Ovary (tissue), 9 donors: ENCODE data around the gene DDN. TPM values are rescaled to one million over a fixed set of nuclear protein-coding genes. Genes with fewer than 3 reads are reported as not detected.

Experiments used
- DNase-seq, 5 donors: peaks; one replicate each; pipeline ENCODE4 v3.0.0-alpha.2; 2019 to 2020
- H3K27ac ChIP-seq, 2 donors: fragments of 200-600 bp; one replicate each; pipeline versions ENCODE4 v1.5.1 to v1.8.0; 2019 to 2022
- H3K27me3 ChIP-seq: fragments of 200-600 bp; one replicate; pipeline ENCODE4 v1.8.0; 2022
- H3K36me3 ChIP-seq: fragments of 200-600 bp; sonication (generic); one replicate; pipeline ENCODE4 v1.5.1; 2019
- H3K4me1 ChIP-seq: one replicate; pipeline ENCODE4 v1.8.1; 2013; ENCODE audit warnings: mild to moderate bottlenecking, moderate library complexity; ENCODE audit not compliant: insufficient read depth
- H3K4me3 ChIP-seq: fragments of 200-600 bp; sonication (generic); one replicate; pipeline ENCODE4 v1.5.1; 2017
- H3K9me3 ChIP-seq, 2 donors: fragments of 200-600 bp in 1 of 2; sonication (generic) in 1 of 2; one replicate each; pipeline versions ENCODE4 v1.5.1 to v1.8.1; 2013 to 2019; ENCODE audit warnings: mild to moderate bottlenecking in 1 of 2, moderate library complexity in 1 of 2
- EP300 ChIP-seq: sonication (generic); formaldehyde crosslinking; IDR thresholded peaks from one replicate; pipeline ENCODE4 v1.6.1; 2017; ENCODE audit warnings: antibody characterized with exemption
- POLR2A ChIP-seq: fragments of 450-650 bp; IDR thresholded peaks from one replicate; pipeline ENCODE4 v1.6.1; 2017; ENCODE audit warnings: antibody characterized with exemption, mild to moderate bottlenecking, moderate library complexity
- WGBS, 3 donors: extraction: QIAGEN DNeasy Blood & Tissue Kit in 1 of 3; methylation state at CpG; one replicate each; pipeline versions ENCODE4 v1.1.5 to v1.1.7; 2013 to 2017; 5-methylcytosine and 5-hydroxymethylcytosine counted together
- intact Hi-C, 4 donors: fragments of 100-400 bp; cut with DNase I; formaldehyde crosslinking; loops; one replicate each; pipeline versions ENCODE4 v1.11.0 to v1.15.1; 2022 to 2023
- polyA plus RNA-seq, 2 donors: library from polyadenylated mRNA; stranded (reverse); fragments of 200-250 nt in 1 of 2; fragments of 350-450 nt in 1 of 2; fragmentation: Illumina TruSeq in 1 of 2; extraction: RNeasy Lipid Tissue Mini Kit (QIAGEN cat#74804) in 1 of 2; gene quantifications; one replicate each; pipeline ENCODE4 v1.2.3, GENCODE V29; 2013 to 2014
- total RNA-seq, 7 donors: library from RNA; depleted of rRNA in 2 of 7; stranded (reverse); fragments of >200 nt in 2 of 7; fragmentation: NEBNext Ultra II Directional in 3 of 7; extraction: Animal tissue kit (Norgen Biotek cat#: 25700) in 3 of 7; gene quantifications; one replicate each; pipeline versions ENCODE4 v1.1.0 to v1.2.4, GENCODE V29; 2016 to 2023
- TF ChIP-seq, protein P1 (sequence below), 3 donors: fragments of 450-650 bp in 2 of 3; fragments of 200-600 bp in 1 of 3; IDR thresholded peaks; one replicate each; pipeline versions ENCODE4 v1.5.1 to v1.8.0; 2016 to 2022; ENCODE audit warnings: antibody characterized with exemption in 3 of 3, mild to moderate bottlenecking in 1 of 3
- donor health status: DM: no; HTN: no; CAD: no; lungs with moderate emphysema.
- donor health status: DM: no; HTN: no; CAD: no.
- donor health status: Bipolar disorder and iron deficiency.
- donor health status: DM: yes; HTN: yes; CAD: no.
- donor health status: DM: no; HTN: no; CAD: no.
- donor health status: DM: yes; HTN: yes; CAD: no.

DDN gene
- total and polyA plus RNA-seq, 9 donors: 0.04 to 0.28 (median 0.05) TPM; not detected in 6

DNA sequence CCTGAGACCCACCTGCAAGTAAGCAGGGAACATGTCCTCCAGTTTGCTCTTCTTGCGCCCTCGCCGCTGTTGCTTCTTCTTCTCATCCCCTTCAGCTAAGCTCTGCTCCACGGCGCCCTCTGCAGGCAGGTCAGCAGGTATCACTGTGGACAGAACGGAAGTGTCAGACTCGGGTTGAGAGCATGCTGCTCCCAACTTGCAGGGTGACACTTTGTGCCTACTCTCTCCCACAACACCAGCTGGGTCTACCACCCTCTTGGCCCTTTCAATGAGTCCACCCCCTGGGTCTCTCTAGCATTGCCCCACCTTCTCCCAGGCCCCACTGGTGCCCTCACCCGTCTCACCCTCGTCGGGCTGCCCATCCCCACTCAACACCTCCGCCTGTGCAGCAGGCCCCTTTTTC, 44.7 kb upstream of the DDN start:
- intact Hi-C loops: no loop called here
- H3K36me3 ChIP-seq: no peaks in the 10 kb centered on the region
- WGBS, 3 donors: 56 to 66% (median 63%) methylated on average over 11 of the region's 11 CpGs
- no peaks in the 10 kb centered on the region for H3K9me3 ChIP-seq
- TF ChIP-seq, protein P1, sequence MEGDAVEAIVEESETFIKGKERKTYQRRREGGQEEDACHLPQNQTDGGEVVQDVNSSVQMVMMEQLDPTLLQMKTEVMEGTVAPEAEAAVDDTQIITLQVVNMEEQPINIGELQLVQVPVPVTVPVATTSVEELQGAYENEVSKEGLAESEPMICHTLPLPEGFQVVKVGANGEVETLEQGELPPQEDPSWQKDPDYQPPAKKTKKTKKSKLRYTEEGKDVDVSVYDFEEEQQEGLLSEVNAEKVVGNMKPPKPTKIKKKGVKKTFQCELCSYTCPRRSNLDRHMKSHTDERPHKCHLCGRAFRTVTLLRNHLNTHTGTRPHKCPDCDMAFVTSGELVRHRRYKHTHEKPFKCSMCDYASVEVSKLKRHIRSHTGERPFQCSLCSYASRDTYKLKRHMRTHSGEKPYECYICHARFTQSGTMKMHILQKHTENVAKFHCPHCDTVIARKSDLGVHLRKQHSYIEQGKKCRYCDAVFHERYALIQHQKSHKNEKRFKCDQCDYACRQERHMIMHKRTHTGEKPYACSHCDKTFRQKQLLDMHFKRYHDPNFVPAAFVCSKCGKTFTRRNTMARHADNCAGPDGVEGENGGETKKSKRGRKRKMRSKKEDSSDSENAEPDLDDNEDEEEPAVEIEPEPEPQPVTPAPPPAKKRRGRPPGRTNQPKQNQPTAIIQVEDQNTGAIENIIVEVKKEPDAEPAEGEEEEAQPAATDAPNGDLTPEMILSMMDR (IDR thresholded peaks at IDR 0.05): no peak
- TF ChIP-seq EP300 (no peak), POLR2A (no peak)
- H3K4me3 ChIP-seq: no peak overlapping the region
- no peaks in the 10 kb centered on the region for H3K27me3 ChIP-seq
- DNase-seq: peak in 2 of 5 donors; percentile 67 to 69
- no peaks in the 10 kb centered on the region for H3K4me1 ChIP-seq
- no peak overlapping the region for H3K27ac ChIP-seq

DNA sequence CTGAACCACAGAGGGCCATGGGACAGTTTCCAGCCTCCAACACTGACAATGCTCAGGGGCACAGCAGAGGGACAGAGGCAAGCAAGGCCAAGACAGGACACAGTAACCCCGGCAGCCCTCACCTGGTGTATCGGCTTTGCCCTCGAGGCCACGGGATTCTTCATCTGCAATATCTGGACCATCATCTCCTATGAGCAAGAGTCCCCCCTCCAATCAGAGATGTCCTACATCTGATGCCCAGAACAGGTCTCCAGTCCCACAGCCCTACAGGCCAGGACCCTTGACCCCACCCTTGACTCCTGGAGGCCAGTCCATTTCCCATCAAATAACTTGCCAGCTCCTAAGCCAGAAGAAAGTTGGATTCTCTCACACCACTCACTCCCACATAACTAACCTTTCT, 44.1 kb upstream of the DDN start:
- Histone ChIP-seq H3K27ac (no peak overlapping the region), H3K4me1 (no peaks in the 10 kb centered on the region), H3K9me3 (no peaks in the 10 kb centered on the region), H3K27me3 (no peaks in the 10 kb centered on the region), H3K36me3 (no peaks in the 10 kb centered on the region), H3K4me3 (no peak overlapping the region)
- WGBS, 3 donors: 83 to 90% (median 85%) methylated on average over 4 of the region's 4 CpGs
- DNase-seq: no peak
- intact Hi-C loops: no loop called here
- TF ChIP-seq, protein P1 (IDR thresholded peaks at IDR 0.05): no peak
- no peak for TF ChIP-seq POLR2A
- TF ChIP-seq EP300: no peak

DNA sequence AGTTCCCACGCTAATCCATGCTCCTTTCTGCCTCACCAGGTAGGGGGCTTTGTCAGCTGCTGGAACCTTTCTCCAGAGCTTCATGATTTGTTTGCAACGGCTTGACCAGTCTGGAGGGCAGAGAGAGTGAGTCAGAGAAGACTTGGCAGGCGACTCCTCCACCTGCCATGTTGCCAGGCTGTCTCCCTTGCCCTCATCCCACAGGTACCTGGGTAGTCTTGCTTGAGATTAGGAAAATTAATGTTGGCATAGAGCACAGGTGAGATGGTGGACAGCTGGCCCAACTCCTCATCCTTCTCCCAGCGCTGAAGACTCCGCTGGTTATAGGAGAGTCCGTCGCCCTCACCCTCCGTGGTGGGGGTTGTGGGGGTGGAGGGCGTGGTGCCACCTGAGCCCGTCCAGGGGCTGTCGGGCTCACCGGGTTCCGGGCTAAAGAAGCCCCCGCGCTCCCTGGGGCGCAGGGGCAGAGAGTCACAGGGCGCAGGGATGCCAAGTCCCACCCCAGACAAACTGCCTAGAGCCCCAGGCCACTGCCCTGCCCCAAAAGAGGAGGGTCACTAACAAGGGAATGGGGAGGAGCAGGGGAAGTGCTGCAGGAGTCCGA, 42.8 kb upstream of the DDN start:
- Histone ChIP-seq H3K4me1 (no peaks in the 10 kb centered on the region), H3K27me3 (no peaks in the 10 kb centered on the region), H3K9me3 (no peaks in the 10 kb centered on the region), H3K27ac (no peak overlapping the region), H3K36me3 (no peaks in the 10 kb centered on the region), H3K4me3 (no peak overlapping the region)
- 82 to 88% (median 85%) methylated on average over 18 of the region's 18 CpGs for WGBS, 3 donors
- TF ChIP-seq POLR2A (no peak), EP300 (no peak)
- TF ChIP-seq, protein P1 (IDR thresholded peaks at IDR 0.05): no peak
- DNase-seq: peak in 1 of 5 donors; percentile 31
- intact Hi-C loops: no loop called here

DNA sequence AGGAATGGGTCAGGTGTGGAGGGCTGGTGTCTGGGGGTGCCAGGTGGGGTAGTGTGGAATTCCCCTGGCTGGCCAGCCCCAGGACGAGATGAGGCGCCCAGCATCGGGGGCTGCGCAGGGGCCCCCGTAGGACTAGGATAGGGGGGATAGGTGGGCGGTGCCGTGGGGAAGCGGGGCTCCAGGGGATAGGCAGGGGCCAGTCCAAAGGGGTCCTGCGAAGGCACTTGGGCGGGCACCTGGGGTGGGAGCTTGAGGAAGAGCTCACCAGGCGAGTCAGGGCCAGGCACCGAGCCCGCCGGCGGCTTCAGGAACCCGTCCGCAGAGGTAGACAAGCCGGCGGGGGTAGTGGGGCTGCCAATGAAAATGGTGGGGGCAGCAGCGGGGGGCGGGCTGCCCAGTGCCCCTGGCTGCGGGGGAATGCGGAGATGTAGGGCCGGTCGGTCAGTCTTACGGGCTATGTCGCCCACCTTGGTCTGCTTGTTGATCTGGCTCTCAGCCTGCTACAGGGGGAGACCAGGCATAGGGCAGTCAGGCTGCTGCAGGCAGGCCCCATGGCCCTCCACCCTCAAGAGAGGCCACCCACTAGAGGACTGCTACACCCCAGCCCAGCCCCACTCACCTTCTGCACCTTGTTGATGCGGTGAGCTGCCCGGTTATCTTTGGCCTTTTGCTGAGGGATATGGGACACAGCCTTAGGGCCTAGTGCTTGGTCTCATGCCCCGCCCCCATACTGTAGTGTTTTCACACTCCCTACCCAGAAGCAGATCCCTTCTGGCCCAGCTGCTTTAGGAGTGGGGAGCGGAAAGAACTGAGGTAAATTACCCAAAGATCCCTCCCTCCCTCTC, 42.1 kb upstream of the DDN start:
- intact Hi-C loops: no loop called here
- no peaks in the 10 kb centered on the region for H3K4me1 ChIP-seq
- peak in 1 of 5 donors; percentile 27 for DNase-seq
- no peak overlapping the region for H3K4me3 ChIP-seq
- H3K36me3 ChIP-seq: no peaks in the 10 kb centered on the region
- WGBS, 3 donors: 89 to 91% (median 90%) methylated on average over 29 to 31 of the region's 31 CpGs
- H3K27me3 ChIP-seq: no peaks in the 10 kb centered on the region
- no peak overlapping the region for H3K27ac ChIP-seq
- TF ChIP-seq, protein P1 (IDR thresholded peaks at IDR 0.05): no peak
- TF ChIP-seq EP300 (no peak), POLR2A (no peak)
- H3K9me3 ChIP-seq: no peaks in the 10 kb centered on the region
